MM.1S (cell line): ENCODE measurements around the gene TBL1Y.

Source experiments
- EZH2 ChIP-seq: fragments of 300-600 bp; sonication (generic); optimal IDR thresholded peaks from 2 replicates; pipeline ENCODE3; 2017; ENCODE audit warnings: low read depth, mild to moderate bottlenecking, antibody characterized with exemption, low read length, mixed read lengths
- EZH2phosphoT487 ChIP-seq: fragments of 300-600 bp; sonication (generic); IDR thresholded peaks from 2 replicates; pipeline ENCODE4 v1.6.1; 2018; ENCODE audit warnings: antibody characterized with exemption, low read length
- TF ChIP-seq, protein P1 (sequence below): fragments of 300-600 bp; sonication (generic); IDR thresholded peaks from 2 replicates; pipeline ENCODE4 v1.5.1; 2016; ENCODE audit warnings: antibody characterized with exemption, low read length, mixed read lengths

DNA sequence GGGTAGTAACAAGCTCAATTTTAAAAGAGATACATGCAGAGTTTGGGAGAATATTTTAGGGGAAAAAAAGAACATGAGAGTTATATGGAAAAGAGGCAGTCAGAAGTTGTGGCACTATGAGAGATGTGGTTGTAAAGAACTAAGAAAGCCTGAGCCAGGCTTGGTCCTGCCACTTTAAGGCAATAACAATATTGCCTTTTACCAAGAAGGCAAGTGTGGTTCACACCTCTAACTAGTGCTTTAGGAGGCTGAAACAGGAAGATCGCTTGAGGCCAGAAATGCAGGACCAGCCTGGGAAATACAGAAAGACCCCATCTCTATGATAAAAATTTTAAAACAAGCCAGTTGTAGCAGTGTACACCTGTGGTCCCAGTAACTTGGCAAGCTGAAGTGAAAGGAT is 192.2 kb downstream of the TBL1Y start:
- TF ChIP-seq, protein P1, sequence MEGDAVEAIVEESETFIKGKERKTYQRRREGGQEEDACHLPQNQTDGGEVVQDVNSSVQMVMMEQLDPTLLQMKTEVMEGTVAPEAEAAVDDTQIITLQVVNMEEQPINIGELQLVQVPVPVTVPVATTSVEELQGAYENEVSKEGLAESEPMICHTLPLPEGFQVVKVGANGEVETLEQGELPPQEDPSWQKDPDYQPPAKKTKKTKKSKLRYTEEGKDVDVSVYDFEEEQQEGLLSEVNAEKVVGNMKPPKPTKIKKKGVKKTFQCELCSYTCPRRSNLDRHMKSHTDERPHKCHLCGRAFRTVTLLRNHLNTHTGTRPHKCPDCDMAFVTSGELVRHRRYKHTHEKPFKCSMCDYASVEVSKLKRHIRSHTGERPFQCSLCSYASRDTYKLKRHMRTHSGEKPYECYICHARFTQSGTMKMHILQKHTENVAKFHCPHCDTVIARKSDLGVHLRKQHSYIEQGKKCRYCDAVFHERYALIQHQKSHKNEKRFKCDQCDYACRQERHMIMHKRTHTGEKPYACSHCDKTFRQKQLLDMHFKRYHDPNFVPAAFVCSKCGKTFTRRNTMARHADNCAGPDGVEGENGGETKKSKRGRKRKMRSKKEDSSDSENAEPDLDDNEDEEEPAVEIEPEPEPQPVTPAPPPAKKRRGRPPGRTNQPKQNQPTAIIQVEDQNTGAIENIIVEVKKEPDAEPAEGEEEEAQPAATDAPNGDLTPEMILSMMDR, result no peak
- TF ChIP-seq EZH2, result no peak
- no peak for TF ChIP-seq EZH2phosphoT487
